SW480 (cell line): ENCODE results near the gene EAPP.
"Not testable (repeated sequence)": the region's sequence is repeated elsewhere in the genome, so short reads cannot be mapped to it uniquely, and the experiment has no call there.

Experiments
- DNase-seq: peaks from one replicate; pipeline ENCODE4 v3.0.0-alpha.2; 2016; ENCODE audit warnings: low spot score

The EAPP gene, protein sequence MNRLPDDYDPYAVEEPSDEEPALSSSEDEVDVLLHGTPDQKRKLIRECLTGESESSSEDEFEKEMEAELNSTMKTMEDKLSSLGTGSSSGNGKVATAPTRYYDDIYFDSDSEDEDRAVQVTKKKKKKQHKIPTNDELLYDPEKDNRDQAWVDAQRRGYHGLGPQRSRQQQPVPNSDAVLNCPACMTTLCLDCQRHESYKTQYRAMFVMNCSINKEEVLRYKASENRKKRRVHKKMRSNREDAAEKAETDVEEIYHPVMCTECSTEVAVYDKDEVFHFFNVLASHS

GRCh38 chr14:34539407-34540180 is at the start of gene EAPP:
Gene EAPP, minus strand, starts transcription at chr14:34539701. Its CDS starts 73 bp downstream, at chr14:34539628.
- peak; percentile 96 for DNase-seq

DNA sequence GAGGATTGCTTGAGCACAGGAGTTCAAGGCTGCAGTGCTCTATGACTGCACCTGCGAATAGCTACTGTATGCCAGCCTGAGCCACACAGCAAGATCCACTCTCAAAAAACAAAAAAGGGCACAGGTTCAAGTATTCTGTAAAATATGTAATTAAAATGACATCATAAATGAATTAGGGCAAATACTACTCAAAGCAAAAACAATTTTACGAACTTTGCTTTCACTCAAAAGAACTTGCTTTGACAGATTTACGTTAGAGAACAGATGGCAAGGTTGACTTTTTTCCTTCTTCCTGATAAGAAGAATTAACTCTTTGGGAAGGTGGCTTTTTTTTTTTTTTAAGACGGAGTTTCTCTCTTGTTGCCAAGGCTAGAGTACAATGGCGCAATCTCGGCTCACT is 44.0 kb upstream of the EAPP start:
- DNase-seq, result no peak

DNA sequence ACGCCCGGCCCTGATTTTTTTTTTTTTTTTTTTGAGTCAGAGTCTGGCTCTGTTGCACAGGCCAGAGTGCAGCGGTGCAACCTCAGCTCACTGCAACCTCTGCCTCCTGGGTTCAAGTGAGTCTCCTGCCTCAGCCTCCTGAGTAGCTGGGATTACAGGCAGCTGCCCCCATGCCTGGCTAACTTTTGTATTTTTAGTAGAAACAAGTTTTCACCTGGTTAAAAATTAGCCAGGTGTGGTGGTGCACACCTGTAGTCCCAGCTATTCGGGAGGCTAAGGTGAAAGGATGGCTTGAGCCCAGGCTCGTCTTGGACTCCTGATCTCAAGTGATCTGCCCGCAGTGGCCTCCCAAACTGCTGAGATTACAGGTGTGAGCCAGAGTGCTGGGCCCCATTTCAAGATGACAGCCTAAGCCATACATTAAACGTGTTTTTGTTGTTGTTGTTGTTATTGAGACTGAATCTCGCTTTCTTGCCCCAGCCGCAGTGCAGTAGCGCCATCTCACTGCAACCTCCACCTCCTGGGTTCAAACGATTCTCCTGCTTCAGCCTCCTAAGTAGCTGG is 42.7 kb upstream of the EAPP start:
- no peak for DNase-seq

GRCh38 chr14:34580381-34580780 is 40.9 kb upstream of the EAPP start:
- no peak for DNase-seq

DNA sequence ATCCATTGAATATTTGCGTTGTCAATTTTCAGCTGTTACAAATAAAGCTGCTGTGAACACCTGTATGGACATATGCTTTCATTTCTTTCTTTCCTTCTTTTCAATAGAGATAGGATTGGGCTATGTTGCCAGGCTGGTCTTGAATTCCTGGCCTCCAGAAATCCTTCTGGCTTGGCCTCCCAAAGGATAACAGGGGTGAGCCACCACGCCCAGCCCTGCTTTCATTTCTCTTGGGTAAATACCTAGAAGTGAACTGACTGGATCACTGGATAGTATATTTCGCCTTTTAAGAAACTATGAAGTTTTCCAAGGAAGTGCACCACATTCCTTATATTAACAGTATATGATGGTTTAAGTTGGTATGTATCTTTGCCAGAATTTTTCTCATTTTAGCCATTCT is 32.3 kb upstream of the EAPP start:
- DNase-seq, result no peak

DNA sequence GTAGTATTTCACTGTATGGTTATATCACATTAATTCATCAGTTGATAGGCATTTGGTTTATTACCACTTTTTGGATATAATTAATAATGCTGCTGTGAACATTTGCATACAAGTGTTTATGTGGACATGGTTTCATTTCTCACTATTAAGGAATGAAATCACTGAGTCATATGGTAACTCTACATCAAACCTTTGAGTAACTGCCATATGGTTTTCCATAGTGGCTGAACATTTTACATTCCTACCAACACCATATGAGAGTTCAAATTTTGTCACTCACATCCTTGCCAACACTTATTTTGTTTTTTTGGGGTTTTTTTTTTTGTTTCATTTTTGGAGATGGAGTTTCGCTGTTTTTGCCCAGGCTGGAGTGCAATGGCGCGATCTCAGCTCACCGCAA is 30.2 kb upstream of the EAPP start:
- DNase-seq, result no peak

- no peak for DNase-seq
Measured at GRCh38 chr14:34568803-34569202, 29.3 kb upstream of the EAPP start.

DNA sequence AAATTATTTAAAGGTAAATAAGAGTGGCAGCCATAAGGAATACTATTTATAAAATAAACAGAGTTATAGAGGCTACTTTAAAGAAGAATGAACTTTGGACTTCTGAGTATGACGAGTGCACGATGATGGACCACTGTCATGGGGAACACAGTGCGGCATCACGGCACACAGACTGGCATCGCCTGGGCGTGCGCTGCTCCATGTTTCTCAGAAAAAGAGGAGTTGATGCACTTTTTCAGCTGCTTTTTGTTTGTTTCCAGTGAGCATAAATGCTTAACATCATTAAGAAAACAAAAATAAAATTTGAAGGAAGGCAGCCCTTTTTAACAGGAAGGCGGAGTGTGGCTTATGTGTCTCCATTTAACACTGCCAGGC is 23.3 kb upstream of the EAPP start:
- no peak for DNase-seq

DNA sequence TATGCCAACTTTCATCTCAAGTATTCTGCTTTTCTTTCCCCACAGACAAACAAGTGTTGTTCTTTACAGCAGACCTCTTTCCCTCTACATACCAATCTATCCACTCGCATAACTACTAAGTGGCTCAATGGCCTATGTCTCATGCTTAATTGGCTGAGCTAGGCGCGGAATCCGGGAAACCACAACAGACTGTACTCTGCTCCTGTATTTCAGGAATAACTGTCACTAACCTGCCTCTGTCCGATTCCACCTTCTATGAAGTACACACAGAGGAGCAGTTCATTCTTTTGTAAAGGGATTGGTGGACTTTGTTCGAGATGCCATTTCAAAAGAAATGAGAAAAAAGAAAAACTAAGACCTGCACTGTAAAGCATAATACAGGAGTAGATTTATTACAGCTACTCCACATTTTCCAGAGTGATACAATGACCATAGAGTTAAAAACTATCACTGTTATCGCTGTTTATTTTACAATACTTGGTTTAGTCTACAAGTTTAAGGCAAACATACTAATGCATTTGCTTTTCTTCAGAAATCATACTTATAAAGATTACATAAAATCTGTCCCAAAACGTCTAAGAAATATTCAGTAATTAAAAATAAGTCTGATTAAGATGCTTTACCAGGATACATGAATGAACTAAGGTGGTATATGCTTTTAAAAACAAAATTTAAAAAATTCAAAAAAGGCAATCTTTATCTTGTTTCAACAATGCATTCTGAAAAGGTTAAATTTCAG is 22.7 kb upstream of the EAPP start:
- DNase-seq, result not testable (repeated sequence)

- not testable (repeated sequence) for DNase-seq
Measured at GRCh38 chr14:34556498-34556829, 17.0 kb upstream of the EAPP start.

DNA sequence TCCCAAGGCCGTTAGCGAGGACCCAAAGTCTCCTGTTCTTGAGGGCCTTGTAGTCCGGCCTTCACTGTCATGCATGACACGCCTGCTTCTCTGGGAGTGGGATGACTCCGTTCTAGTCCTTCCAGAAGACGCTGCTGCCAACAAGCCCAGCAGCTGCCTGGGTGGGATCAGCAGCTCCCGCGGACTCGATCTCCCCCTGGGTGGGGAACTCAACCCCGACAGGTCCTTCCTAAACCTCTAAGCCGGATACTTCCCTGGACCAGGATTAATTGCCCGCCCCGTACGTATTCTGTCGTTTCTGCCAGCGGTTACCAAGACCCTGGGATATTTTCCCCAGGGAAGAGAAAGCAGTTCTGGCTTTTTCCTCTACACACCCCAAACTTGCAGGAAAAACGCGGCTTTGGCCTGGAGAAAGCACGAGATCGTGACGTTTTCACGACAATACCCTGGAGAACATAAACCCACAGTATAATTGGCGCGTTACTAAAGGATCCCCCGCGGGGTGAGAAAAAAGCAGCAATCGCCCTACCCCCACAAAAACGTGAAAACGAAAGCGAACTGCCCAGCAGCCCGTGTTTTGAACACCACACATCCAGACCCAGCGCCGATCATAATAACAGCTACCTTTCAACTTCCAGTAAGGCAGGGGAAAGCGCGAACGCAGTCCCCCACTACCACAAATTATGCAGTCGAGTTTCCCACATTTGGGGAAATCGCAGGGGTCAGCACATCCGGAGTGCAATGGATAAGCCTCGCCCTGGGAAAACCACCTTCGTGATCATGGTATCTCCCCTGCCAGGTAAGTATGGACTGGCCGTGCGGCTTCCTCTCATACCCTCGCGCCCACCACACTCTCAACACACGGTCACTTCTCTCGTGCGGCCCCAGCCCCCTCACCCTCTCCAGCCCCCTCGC is 16.3 kb upstream of the EAPP start:
- DNase-seq, result not testable (repeated sequence)

GRCh38 chr14:34554540-34555250 is 15.2 kb upstream of the EAPP start:
- DNase-seq, result no peak

DNA sequence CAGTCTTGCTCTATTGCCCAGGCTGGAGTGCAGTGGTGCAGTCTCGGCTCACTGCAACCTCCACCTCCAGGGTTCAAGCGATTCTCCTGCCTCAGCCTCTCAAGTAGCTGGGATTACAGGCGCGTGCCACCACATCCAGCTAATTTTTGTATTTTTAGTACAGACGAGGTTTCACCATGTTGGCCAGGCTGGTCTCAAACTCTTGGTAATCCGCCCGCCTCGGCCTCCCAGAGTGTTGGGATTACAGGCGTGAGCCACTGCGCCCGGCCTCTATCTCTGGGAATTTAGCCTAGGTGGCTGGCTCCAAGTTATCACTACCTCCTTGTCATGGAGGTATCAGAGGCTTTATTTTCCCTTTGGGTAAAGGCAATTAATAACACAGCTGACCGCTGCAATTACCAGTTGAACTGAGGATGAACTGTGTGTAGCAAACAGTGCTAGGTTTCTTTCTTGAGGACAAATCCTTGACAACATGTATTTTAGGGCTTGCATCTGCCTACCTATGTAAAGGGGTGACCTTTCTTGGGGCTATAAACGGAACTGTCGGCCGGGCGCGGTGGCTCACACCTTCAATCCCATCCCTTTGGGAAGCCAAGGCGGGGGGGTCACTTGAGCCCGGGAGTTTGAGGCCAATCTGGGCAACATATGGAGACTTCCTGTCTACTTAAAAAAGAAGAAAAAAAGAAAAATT is 9.9 kb upstream of the EAPP start:
- not testable (repeated sequence) for DNase-seq

DNA sequence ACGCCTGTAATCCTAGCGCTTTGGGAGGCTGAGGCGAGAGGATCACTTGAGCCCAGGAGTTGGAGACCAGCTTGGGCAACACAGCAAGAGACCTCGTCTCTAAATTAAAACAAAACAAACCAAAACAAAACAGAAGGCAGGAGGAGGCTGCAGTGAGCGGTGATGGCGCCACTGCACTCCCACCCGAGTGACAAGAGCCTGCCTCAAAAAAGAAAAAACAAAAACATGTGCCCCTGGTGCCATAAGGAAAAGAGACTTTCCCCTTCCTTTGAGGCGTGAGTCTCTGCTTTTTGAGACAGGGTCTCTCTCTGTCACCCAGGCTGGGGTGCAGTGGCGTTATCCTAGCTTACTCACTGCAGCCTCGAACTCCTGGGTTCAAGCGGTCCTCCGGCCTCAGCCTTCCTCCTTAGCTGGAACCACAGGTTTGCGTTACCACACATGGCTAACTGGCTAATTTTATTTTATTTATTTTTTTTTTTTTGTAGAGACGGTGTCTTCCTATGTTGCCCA is 9.0 kb upstream of the EAPP start:
- no peak for DNase-seq

DNA sequence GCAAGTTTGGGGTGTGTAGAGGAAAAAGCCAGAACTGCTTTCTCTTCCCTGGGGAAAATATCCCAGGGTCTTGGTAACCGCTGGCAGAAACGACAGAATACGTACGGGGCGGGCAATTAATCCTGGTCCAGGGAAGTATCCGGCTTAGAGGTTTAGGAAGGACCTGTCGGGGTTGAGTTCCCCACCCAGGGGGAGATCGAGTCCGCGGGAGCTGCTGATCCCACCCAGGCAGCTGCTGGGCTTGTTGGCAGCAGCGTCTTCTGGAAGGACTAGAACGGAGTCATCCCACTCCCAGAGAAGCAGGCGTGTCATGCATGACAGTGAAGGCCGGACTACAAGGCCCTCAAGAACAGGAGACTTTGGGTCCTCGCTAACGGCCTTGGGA is 7.6 kb upstream of the EAPP start:
- not testable (repeated sequence) for DNase-seq

GRCh38 chr14:34546272-34547135 is 7.0 kb upstream of the EAPP start:
- not testable (repeated sequence) for DNase-seq

GRCh38 chr14:34540181-34541059 is 919 bp upstream of the EAPP start:
- DNase-seq, result peak; percentile 7

GRCh38 chr14:34538871-34539406 is 562 bp downstream of the EAPP start:
- DNase-seq, result peak; percentile 8
